Fibroblast of peridontal ligament (primary cell): ENCODE measurements around the gene NDRG3.
"Not testable (repeated sequence)": the region's sequence is repeated elsewhere in the genome, so short reads cannot be mapped to it uniquely, and the experiment has no call there.

Experiments
- DNase-seq: peaks from one replicate; pipeline ENCODE4 v3.0.0-alpha.2; 2010; ENCODE audit errors: extremely low read depth

NDRG3 gene

DNA sequence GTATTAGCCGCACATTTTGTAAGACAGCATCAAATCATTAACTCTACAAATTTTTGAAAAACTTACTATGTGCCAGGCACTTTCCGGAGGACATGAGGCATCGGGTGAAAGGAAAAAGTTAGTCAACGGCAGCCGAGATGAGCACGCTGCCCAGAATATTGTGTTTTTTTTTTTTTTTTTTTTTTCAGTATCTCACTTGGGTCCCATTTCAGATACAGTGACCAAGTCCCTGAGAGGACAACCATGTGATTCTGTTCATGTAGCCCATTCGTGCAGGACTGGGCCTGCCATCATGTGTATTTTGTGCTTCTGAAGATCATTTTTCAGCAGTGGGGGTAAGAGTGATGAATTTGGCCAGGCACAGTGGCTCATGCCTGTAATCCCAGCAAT lies 101.2 kb downstream of the NDRG3 start:
- DNase-seq, result no peak

DNA sequence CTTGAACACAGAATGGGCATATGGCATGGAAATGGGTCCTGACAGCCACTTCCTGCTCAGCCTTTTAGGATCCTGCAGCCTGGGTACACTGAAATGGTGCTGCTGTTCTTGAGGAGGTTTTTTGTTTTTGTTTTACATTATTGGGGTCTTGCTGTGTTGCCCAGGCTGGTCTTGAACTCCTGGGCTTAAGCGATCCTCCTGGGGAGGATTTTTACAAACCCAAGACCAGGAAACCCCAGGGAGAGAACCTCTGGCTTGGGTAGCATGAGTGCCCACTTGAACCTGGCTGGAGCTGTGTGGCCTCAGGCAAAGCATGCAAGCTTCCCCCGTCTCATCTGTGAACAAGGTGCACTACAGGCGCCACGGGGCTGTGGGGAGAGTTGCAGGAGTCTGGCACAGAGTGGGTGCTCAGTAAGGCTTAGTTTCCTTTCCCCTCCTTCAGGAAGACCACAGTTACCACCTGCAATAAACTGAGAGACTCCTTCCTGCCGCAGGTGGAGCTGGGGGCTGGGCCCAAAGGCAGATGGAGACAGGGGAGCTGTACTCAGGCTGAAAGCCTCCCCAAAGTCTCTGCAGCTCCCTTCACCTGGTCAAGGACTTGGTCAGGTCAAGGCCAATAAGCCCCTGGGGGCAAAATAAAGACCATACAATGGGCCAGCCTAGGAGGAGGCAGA lies 101.7 kb downstream of the NDRG3 start:
- DNase-seq, result no peak

DNA sequence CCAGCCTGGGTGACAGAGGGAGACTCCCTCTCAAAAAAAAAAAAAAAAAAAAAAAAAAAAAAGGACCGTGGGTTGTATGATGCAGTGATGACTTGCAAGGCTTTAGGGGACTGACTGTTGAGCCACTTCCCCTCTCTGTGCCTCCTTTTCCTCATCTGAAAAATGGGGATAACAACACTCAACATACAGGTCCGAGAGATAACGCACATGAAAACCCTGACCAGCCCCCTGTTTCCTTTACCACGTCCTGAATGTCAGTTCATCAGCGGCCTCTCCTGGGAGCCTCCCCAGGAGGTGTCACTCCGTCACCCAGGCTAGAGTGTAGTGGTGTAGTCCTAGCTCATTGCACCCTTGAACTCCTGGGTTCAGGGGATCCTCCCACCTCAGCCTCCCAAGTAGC lies 103.8 kb downstream of the NDRG3 start:
- no peak for DNase-seq

DNA sequence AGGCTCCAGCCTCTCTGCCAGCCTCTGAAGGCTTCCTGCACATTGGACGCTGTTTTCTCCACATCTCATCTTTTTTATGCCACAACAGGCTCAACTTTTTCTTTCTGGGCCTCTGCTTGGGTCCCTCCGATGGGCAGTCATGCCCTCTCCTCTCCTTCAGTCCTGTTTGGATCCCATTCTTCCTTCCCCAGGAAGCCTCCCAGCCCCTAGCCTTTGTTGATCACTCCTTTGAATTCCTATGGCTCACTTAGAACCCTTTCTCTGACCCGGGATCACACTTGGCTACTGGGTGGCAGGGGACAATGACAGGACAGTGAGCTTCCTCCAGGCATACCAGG lies 104.4 kb downstream of the NDRG3 start:
- no peak for DNase-seq

DNA sequence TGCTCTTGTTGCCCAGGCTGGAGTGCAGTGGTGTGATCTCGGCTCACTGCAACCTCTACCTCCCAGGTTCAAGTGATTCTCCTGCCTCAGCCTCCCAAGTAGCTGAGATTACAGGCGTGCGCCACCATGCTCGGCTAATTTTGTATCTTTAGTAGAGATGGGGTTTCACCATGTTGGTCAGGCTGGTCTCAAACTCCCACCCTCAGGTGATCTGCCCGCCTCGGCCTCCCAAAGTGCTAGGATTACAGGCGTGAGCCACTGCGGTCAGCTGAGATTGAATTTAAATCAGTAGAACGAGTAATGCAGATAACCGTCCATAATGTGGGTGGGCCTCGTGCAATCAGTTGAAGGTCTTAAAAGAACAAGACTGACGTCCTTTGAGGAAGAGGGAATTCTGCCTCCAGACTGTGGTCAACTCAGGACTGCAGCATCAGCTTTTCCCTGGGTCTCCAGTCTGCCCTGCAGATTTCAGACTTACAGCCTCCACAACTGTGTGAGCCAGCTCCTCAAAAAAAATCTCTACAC lies 107.0 kb downstream of the NDRG3 start:
- not testable (repeated sequence) for DNase-seq

DNA sequence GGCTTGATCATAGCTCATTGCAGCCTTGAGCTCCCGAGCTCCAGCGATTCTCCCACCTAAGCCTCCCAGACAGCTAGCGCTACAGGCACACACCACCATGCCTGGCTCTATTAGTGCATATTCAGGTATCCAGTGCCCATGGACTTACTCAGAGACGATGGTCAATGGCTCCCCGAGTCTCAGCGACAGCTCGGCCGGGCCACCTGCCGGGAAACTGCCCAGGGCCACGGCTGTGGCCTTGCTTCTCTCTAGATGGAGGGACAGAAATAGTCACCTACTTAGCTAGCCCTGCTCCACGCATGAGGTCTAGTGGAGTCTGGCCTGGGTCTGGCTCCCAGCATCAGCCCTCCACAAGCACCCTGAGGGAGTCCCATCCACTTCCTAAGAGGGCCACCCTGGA lies 111.5 kb downstream of the NDRG3 start:
- no peak for DNase-seq

DNA sequence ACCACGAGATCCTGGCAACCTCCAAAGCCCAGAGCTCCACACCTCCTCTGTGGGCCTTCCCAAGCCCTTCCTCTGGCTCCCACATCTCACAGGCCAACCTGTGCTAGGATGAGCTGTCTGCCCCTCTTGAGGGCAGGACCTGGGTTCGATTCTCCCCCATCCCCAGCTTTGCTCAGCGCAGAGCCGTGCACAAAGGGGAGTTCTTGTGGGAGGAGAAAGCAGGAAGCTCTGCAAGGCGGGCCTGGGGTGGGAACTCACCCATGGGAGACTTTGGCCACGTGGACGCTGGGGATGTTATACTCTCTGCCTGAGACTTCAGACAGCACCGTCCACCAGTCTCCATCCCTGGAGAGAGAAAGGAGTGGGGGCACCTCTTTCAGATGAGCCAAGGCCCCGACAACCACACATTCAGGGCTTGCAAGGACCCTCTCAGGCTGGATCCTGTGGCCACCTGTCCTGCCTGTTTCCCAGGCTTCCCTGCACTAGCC lies 112.6 kb downstream of the NDRG3 start:
- DNase-seq, result no peak

DNA sequence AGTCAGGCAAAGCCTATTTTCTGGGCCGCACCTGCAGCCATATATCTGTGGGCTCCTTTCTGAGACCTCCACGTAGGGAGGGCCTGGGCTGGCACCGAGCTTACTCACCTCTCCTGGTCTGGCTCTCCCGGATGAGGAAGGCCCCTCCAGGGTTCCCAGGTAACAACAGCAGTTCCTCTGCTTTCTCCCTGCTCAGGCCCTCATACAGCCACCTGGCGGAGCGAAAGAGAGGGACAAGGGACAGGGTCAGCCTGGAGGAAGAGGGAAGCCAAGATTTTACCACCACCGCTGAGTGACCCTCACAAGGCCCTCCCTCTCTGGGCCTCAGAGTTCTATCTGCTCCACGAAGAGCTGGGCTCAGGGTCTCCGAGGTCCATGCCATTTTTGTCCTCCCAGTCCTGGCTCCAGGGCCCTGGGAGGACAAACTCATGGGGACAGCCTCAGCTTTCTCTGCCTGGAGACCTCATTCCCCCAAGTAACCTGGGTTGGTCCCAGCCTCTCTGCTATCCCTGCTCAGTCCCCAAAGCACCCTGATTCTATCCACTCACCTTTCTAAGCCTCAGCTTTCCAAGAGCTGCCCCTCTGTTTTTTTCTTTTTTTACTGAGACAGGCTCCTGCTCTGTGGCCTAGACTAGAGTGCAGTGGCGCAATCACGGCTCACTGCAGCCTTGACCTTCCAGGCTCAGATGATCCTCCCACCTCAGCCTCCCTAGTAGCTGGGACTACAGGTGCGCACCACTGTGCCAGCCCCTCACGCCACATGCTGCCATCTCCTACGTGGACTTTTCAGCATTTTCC lies 113.2 kb downstream of the NDRG3 start:
- DNase-seq, result no peak

DNA sequence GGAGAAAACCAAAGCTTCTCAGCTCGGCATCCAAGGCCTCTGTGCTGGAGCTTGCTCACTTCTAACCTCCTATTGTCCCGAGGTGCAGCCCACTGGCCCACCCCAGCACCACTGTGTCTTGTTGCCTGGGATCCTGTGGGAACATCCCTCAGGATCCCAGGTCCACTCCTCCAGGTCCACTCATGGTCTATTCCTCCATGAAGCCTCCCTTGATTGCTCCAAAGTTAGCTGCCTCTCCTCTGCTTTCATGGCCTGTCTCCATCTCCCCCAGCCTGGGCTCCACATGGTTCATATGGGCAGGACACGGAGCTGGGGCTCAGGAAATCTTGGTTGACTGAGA lies 113.8 kb downstream of the NDRG3 start:
- no peak for DNase-seq

DNA sequence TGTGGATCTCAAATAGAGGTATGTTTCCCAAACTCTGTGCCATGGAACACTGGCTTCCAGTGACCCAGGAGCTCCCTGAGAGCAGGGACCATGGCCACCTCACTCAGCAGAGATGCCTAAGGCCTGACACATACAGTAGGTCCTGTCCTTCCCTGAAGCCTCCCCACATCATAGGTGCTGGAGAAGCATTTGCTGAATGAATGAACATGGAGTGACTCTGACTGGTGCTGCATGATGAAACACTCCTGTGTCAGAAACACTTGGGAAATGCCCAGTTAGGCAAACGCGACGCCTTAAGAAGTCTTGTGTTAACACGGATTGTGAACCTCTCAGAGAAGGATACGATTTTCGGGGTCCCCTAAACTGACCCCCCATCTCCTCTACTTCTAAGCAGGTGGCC lies 114.2 kb downstream of the NDRG3 start:
- no peak for DNase-seq

DNA sequence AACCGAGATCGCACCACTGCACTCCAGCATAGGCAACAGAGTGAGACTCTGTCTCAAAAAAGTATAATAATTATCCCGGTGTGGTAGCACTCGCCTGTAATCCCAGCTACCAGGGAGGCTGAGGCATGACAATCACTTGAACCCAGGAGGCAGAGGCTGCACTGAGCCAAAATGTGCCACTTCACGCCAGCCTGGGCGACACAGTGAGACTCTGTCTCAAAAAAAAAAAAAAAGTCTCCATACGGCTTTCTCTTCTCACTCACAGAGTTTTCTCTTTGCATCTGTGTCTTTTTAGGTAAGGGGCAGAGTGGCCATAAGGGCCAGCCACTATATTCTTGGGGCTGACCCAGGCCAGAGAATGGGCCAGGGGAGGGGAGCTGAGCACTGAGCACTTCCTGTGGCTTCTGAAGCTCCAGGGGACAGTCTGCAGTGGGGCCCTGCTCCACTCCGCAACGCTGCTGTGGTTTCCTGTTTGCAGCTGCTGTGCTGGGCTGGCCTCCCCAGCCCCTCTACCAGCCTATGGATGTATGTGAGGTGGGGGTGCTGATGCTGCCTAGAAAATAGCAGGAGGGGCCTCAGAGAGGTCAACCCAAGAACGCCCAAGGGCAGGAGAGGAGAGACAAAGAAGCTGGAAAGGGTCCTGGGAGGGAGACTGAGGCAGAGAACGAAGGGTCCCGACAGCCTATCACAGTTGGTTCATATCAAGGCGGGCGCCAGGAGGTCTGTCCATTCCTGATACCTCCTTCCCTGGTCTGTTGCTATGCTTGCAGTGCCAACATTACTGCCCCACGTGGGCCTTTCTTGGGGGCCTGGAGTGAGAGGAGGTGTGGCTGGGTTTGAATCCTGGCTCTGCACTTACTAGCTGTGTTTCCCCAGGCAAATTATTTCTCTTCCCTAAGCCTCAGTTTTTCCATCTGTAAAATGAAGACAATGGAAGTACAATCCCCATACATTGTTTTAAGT lies 115.9 kb downstream of the NDRG3 start:
- no peak for DNase-seq

DNA sequence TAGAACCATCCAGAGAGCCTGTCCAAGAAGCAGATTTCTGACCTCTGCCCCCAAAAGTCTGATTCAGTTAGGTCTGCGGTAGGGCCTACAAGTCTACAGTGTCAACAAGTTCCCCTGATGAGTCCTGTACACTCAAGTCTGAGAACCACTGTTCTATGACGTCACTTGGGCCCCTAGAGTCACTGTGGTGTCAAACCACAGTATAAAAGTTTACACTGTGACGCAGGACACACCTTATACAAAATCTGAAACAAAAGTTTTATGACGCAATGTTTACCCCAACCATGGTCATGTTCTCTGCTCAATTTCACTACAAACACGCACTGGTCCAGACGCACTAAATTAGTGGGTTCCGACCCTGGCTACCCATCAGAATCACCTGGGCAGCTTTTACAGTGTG lies 117.8 kb downstream of the NDRG3 start:
- peak; percentile 2 for DNase-seq

DNA sequence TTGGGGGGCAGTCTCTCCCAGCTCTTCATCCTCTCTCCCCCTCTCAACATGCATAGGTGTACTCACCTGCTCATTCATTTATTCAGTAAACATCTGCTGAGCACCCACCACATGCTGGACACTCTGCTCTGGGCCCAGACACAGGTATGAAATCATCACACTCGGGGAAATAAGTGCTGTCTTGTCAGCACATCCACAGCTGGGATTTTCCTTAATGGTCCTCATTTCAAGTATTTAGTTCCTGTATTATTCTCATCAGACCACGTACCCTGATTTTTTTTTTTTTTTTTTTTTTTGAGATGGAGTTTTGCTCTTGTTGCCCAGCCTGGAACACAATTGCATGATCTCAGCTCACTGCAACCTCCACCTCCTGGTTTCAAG lies 121.0 kb downstream of the NDRG3 start:
- no peak for DNase-seq

DNA sequence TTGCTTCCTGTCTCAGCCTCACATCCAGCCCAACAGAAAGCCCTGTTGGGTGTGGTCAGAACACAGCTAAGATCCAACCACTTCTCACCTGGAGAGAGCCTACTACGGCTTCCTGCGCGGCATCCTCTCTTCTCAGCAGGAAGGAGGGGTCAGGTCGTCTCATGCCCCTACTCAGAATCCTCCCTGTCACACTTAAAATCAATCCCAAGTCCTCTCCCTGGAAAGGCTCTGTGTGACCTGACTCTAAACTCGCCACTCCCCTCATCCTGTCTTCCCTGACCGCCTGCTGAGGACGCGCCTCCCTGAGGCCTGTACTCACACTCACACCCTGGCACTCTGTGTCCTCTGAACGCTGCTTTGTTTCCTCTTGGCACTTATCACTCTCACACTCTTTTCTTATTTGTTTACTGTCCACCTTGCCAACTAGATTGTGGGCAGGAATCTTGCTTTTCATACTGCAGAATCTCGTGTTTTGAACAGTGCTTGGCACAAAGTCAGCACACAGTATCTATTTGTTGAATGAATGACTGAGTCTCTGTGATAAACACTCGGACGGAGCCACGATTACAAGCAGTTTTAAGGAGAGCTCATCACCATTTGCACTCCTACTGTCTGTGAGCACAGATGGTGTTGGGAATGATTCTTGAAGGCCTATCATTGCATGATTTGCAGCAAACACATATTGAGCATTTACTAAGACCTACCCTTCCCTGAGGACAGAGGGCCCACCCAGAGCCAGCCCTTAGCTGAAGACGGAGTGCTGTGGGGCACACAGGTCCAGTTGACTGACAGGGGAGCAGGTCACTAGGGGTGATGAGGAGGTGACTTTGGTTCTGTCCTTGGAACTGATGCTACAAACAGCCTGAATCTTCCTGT lies 121.6 kb downstream of the NDRG3 start:
- no peak for DNase-seq

DNA sequence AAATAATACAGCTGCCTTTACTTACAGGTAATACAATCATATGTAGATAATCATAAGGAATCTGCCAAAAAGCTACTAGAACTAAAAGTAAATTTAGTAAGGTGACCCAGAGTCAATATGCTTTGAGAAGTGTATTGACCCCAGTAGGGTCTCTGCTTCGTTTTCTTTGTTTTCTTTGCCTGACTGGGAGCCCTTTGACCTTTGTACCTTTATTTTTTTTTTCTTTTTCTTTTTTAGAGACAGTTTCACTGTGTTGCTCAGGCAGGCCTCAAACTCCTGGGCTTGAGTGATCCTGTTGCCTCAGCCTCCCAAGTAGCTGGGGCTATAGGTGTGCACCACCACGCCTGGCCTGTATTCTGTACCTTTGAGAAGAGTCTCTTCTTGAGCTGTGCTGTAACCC lies 122.4 kb downstream of the NDRG3 start:
- DNase-seq, result no peak

DNA sequence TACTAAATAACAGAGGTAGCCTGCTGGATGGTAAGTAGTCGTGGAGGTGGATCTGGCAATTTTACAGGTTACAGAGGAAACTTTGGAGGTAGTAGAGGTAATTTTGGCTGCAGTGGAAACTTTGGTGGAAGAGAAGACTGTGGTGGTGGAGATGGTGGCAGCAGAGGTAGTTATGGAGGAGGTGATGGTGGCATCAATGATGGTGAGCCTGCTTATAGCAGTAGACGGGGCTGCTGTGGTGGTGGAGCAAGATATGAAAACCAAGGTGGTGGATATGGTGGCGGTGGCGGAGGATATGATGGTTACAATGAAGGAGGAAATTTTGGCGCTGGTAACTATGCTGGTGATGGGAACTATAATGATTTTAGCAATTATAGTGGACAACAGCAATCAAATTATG lies 125.0 kb downstream of the NDRG3 start:
- DNase-seq, result no peak

DNA sequence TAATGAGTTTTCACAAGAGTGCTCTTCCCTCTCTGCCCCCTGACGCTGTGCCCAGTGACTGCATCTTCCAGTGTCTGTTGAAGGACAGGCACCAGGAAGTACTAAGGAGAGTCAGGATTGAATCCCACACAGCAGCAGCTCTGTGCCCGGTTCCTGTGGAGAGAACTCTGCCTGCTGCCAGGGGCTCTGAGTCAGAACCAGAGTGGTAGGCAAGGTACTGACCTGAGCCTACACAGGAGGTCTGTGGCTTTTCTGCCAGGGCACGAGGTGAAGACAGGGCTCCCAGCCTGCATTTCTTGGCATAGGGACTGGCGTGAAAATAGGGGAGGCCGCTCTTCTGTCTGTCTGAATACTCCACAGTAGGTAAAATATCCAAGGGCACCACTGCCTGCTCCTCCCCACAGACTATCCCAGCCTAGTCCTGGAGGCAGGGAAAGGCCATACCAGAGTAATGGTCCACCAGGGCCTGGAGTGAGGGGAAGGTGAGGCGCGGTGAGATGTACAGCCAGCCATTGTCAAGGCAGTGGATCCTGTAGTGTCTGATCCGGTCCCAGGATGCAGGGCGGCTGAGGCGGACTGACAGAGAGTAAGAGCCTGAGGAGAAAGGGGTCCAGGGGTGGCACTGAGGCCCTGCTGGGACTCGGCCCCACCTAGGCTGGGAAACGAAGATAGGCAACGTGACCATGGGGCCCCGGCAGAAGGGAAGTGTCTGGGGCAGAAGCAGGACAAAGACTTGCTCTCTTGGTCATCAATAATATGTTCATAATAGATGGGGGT lies 130.9 kb downstream of the NDRG3 start:
- no peak for DNase-seq

DNA sequence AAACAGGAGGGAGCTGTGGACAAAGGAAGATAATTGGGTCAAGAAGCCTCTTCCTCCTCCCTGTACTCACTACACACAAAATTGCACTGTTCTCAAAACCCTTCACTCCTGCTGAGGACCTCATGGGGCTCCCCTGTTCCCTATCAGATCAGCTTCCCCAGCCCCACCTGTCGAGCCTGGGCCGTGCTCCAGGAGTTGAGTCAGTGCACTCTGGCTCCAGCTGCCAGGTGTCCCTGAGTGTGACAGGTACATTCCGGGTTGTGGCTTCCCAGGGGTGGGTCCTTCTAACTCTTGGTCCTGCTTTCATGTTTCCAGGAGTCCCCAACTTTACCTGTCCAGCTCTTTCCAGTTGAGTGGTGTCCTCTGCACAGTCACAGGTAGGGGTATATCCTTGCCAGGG lies 131.9 kb downstream of the NDRG3 start:
- DNase-seq, result no peak

DNA sequence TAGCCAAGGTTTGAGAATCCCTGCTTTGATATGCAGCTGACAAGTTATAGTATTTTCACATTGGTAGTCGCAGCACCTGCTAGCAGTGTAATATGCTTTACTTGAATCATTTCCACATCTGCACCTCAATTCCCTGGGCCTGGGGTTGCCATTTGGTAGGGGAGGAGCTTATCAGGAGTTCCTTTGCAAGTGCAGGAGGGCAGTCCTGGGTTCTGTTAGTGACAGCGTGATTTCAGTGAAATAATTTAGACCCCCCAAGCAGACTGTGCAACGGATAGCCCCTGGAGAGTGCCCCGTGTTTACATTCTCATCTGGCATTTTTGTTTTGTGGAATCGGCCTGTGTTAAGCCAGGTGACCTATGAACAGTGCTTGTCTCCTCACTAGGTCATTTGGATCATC lies 134.3 kb downstream of the NDRG3 start:
- no peak for DNase-seq

DNA sequence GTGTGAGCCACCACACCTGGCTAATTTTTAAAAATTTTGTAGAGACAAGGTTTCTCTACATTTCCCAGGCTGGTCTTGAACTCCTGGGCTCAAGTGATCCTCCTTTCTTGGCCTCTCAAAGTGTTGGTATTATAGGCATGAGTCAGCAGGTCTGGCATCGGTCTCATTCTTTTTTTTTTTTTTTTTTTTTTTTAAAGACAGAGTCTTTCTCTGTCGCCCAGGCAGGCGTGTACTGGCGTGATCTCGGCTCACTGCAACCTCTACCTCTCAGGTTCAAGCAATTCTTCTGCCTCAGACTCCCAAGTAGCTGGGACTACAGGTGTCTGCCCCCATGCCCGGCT lies 137.5 kb downstream of the NDRG3 start:
- not testable (repeated sequence) for DNase-seq
